ENCODE data around the gene PLIN4. TPM values are rescaled to one million over a fixed set of nuclear protein-coding genes. Genes with fewer than 3 reads are reported as not detected.

The PLIN4 gene
- total RNA-seq, 1 donor from 2014 or later = 0.25 TPM

DNA sequence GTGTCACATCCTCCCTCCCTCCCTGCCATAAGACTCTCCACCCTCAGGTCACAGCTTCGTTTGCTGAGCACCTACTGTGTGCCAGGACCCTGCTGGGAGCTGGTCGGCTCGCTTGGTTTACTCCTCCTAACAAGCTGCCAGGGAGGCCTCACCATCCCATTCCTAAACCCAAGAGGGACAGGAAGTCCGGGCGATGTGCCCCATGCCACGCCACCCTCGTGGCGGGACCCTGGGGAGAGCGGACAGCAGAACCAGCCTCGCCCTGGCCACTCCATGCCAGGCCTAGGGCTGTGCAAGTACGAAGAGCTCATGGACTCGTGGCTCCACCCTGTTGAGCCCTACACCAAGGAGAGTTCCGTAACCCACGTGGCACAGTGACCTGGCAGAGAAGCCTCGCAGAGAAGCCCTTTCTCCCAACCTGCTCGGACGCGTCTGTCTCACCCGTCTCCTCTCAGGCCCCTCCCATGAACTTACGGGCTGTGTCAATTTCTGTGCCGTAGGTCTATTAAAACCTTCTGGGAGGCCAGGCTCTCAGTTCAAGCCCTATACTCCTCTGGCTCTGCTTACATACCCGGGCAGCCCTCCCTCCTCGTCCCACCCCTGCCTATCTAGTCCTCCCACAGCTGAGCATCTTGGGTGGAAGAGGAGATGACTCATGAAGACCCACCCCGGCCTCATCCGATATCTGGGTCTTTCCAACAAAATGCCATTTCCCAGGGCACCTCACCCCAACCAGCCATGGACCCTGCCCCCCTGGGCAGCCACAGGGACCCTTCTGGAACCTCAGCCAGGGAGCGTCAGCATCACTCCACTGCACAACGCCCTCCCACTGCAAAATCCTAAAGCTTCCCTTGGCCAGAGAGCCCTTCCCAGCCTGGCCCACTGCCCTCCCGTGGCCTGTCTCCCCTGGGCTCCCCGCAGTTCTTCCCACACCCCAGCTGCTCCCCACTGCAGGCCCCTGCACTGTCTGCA lies 63.3 kb downstream of the PLIN4 start:
- no peak for DNase-seq (ENCODE audit: low spot score in 2 of 2, unreplicated experiment in 2 of 2)
- peak overlapping the region; percentile 88 for H3K4me3 Mint-ChIP-seq
- TF ChIP-seq, protein P1, sequence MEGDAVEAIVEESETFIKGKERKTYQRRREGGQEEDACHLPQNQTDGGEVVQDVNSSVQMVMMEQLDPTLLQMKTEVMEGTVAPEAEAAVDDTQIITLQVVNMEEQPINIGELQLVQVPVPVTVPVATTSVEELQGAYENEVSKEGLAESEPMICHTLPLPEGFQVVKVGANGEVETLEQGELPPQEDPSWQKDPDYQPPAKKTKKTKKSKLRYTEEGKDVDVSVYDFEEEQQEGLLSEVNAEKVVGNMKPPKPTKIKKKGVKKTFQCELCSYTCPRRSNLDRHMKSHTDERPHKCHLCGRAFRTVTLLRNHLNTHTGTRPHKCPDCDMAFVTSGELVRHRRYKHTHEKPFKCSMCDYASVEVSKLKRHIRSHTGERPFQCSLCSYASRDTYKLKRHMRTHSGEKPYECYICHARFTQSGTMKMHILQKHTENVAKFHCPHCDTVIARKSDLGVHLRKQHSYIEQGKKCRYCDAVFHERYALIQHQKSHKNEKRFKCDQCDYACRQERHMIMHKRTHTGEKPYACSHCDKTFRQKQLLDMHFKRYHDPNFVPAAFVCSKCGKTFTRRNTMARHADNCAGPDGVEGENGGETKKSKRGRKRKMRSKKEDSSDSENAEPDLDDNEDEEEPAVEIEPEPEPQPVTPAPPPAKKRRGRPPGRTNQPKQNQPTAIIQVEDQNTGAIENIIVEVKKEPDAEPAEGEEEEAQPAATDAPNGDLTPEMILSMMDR (IDR thresholded peaks at IDR 0.05; ENCODE audit: unreplicated experiment) = no peak
- peaks cover 25% of the 10 kb centered on the region for H3K4me1 Mint-ChIP-seq
- no peaks in the 10 kb centered on the region for H3K27me3 Mint-ChIP-seq (ENCODE audit: low read depth)
- H3K27ac Mint-ChIP-seq = peak overlapping the region; percentile 99
- H3K36me3 Mint-ChIP-seq = peaks cover 4% of the 10 kb centered on the region
- no peaks in the 10 kb centered on the region for H3K9me3 Mint-ChIP-seq

DNA sequence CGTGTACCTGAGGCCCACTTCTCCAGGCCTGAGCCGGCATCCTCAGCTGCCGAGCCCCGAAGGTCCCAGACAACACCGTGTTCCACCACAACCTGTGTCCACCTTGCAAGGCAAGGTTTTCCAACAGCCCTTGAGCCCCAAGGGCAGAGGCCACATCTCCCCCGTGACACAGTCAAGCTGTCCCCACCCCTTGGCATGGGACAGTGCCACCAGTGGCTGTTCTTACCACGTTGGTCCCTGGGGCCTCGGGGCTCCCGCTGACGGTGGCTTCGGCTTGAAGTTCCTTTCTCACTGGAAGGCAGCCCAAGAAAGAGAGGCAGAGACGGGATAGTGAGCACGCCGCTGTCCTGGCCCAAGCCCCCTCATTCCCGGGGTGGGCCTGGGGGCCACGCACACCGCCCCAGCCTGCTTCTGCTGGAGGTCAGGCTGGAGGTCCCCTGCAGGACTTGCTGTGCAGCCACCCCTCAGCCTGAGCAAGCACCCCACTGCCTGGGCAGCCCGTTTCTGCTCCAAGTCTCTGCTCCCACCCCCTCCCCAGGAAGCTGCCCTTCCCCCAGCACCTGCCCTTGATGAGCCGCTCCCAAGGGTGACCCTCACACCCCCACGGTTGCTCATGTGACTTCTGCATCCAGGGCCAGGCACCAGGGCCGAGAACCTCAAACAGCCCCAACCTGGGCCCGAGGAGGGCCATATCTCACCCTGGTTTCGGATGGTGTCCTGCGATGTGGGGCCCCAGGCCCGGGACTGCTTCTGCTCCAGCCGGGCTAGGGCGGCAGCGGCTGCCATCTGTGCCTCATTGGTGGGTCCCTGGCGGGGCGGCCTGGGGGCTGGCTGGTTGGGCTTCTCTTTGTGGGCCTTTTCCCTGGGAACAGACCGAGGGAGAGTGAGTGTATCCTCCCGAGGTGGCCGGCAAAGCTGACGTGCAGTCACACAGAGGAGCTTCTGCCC lies 64.8 kb downstream of the PLIN4 start:
- TF ChIP-seq, protein P1 (IDR thresholded peaks at IDR 0.05; ENCODE audit: unreplicated experiment) = no peak

DNA sequence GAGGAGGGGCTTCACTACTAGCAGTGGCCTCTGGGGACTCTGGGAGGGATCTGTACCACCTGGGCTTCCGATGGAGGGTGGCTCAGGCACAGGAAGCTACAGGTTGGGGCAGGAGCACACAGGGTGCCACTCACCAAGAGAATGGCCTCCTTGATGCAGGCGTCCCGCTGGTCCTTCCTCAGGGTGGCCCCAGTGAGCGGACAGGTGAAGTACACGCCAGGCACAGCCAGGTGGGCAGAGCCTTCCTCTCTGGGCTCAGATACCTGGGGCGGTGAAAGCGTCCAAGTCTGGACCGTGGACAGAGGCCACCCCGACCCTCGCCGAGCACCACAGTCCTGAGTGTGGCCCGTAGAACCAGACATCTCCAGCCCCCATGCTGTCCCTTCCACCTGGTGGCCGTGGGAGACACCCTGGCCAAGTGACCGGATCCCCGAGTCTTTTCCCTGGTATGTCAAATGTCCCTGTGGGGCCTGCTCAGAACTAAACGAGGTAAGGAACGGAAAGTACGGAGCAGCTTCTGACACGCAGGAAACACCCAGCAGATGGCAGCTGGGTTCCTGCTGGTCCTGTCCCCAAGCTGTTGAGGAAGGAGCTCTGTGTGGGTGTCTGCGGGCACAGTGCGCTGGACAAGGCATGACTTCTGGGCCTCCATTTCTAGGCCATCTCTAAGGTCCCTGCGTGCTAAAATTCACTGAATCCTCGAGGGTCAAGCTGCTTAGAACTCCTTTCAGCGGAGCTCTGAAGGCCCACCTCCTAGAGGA lies 65.9 kb downstream of the PLIN4 start:
- H3K4me3 Mint-ChIP-seq = no peak overlapping the region
- TF ChIP-seq, protein P1 (IDR thresholded peaks at IDR 0.05; ENCODE audit: unreplicated experiment) = no peak
- H3K4me1 Mint-ChIP-seq = peaks cover 25% of the 10 kb centered on the region
- H3K9me3 Mint-ChIP-seq = no peaks in the 10 kb centered on the region
- H3K27me3 Mint-ChIP-seq (ENCODE audit: low read depth) = no peaks in the 10 kb centered on the region
- H3K27ac Mint-ChIP-seq = no peak overlapping the region
- H3K36me3 Mint-ChIP-seq = peaks cover 9% of the 10 kb centered on the region
- DNase-seq (ENCODE audit: low spot score in 2 of 2, unreplicated experiment in 2 of 2) = no peak

More for the DNA sequence above, 64.8 kb downstream of the PLIN4 start:
- Mint-ChIP-seq H3K4me1 (peaks cover 25% of the 10 kb centered on the region), H3K4me3 (no peak overlapping the region), H3K27ac (no peak overlapping the region), H3K27me3 (ENCODE audit: low read depth) (no peaks in the 10 kb centered on the region), H3K9me3 (no peaks in the 10 kb centered on the region), H3K36me3 (peaks cover 9% of the 10 kb centered on the region)
- no peak for DNase-seq (ENCODE audit: low spot score in 2 of 2, unreplicated experiment in 2 of 2)

Other genes starting within 250 kb of the PLIN4 start
- gene SHD, start 239.2 kb downstream of the PLIN4 start, total RNA-seq = 3.2 to 4.8 TPM (median 4.0 TPM) in 3 replicates
- gene TMIGD2, start 216.1 kb downstream of the PLIN4 start, total RNA-seq = 0.29 TPM in 1 of 3 replicates, not detected in the others
- 16.4 to 17.7 TPM (median 17.1 TPM) in 3 replicates for gene FSD1, start 213.9 kb downstream of the PLIN4 start, total RNA-seq
- gene STAP2, start 179.7 kb downstream of the PLIN4 start, total RNA-seq = 74.0 to 79.4 TPM (median 75.3 TPM) in 3 replicates
- gene MPND, start 174.9 kb downstream of the PLIN4 start, total RNA-seq = 34.6 to 42.4 TPM (median 42.2 TPM) in 3 replicates
- gene SH3GL1, start 117.9 kb downstream of the PLIN4 start, total RNA-seq = 89.9 to 91.7 TPM (median 90.1 TPM) in 3 replicates
- gene CHAF1A, start 115.8 kb downstream of the PLIN4 start, total RNA-seq = 30.9 to 35.1 TPM (median 33.1 TPM) in 3 replicates
- gene UBXN6, start 60.7 kb downstream of the PLIN4 start, total RNA-seq = 67.7 to 71.0 TPM (median 69.9 TPM) in 3 replicates
- gene HDGFL2, start 46.2 kb downstream of the PLIN4 start, total RNA-seq = 87.6 to 91.3 TPM (median 88.9 TPM) in 3 replicates
- 0.27 to 0.45 TPM (median 0.38 TPM) in 3 replicates for gene PLIN5, start 16.7 kb upstream of the PLIN4 start, total RNA-seq
- 0.16 TPM in 3 replicates for gene LRG1, start 21.6 kb upstream of the PLIN4 start, total RNA-seq
- gene SEMA6B, start 41.2 kb upstream of the PLIN4 start, total RNA-seq = 6.5 to 6.9 TPM (median 6.8 TPM) in 3 replicates
- 7.4 to 8.2 TPM (median 7.7 TPM) in 3 replicates for gene TNFAIP8L1, start 121.0 kb upstream of the PLIN4 start, total RNA-seq
- 50.8 to 53.1 TPM (median 51.2 TPM) in 3 replicates for gene MYDGF, start 151.9 kb upstream of the PLIN4 start, total RNA-seq
- 36.8 to 37.1 TPM (median 36.9 TPM) in 3 replicates for gene DPP9, start 205.4 kb upstream of the PLIN4 start, total RNA-seq